OCI-LY7 (cell line): ENCODE measurements around the gene CSNK2A1.

Experiments
- CTCF ChIP-seq: fragments of 200-600 bp; sonication (generic); conservative IDR thresholded peaks from 2 replicates; pipeline ENCODE4 v1.5.1; 2014; ENCODE audit warnings: mild to moderate bottlenecking, antibody characterized with exemption, low read length, moderate library complexity, mixed read lengths
- EZH2phosphoT487 ChIP-seq: fragments of 200-600 bp; sonication (generic); IDR thresholded peaks from 2 replicates; pipeline ENCODE4 v1.6.1; 2018; ENCODE audit warnings: low read depth, borderline replicate concordance, mild to moderate bottlenecking, mixed run types, antibody characterized with exemption, low read length, moderate library complexity, mixed read lengths

GRCh38 chr20:444117-444516 lies 99.5 kb downstream of the CSNK2A1 start:
- TF ChIP-seq CTCF (no peak), EZH2phosphoT487 (no peak)
